UCSD-AML1 (cell line): Measurements from ENCODE around the gene PTCHD4.

Experiments used
- DNase-seq: peaks from one replicate; lab custom pipeline; 2025; ENCODE audit not compliant: unreplicated experiment; lab: John Stamatoyannopoulos, UW

Gene PTCHD4

DNA sequence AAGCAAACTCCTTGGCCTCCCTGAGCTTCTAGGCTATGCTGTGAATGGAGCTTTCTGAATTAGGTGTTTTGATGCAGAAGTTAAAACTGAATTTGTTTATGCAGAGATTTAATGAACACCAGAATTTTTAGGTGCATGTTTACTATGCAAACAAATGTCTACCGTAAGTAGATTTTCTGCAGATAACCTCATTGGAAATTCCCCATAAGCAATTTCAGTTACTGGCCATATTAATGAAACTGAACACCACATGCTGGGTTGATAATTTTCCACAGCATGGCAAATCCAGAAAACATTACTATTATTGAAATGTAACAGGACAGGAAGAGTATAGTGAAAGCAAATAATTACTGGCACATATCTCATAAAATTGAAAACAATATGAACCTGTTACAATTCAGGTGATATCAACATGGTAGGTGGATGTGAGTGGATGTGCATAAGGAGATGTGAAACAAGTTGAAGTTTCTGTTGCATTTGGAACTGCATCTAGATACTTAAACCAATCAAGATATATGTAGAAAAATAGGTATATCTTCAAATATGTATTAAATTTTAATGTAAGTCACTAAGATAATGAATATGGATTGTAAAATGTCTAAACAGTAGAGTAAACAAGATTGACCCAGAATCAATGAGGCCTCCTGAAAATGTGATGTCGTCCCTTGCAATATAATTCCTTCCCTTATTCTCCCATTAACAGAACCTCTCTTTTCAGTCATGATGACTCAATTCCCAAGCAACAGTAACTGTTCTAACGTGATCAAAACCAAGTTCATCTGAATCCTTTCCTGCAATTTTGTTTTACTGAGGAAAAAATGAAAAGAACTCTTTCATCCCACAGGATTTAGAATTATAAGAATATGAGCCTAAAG lies 11.0 kb downstream of the PTCHD4 start:
- no peak for DNase-seq

DNA sequence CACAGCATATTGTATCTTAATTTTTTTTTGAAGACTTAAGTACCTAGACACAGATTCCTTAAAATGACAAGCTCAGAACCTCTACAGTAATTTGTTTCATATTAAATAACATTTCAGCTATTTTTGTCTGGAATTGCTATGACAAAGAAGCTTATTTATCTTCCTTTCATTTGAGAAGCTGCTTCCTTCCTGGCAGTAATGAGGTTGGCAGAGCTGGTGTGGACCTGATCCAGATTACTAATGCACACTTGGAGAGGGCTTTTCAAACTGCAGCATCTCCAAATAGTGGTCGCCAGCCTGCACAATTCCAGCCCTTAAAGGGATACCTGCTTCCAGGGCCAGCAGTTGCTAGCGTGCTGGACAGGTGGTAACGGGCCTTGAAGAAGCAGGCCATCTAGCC lies 12.1 kb downstream of the PTCHD4 start:
- no peak for DNase-seq

DNA sequence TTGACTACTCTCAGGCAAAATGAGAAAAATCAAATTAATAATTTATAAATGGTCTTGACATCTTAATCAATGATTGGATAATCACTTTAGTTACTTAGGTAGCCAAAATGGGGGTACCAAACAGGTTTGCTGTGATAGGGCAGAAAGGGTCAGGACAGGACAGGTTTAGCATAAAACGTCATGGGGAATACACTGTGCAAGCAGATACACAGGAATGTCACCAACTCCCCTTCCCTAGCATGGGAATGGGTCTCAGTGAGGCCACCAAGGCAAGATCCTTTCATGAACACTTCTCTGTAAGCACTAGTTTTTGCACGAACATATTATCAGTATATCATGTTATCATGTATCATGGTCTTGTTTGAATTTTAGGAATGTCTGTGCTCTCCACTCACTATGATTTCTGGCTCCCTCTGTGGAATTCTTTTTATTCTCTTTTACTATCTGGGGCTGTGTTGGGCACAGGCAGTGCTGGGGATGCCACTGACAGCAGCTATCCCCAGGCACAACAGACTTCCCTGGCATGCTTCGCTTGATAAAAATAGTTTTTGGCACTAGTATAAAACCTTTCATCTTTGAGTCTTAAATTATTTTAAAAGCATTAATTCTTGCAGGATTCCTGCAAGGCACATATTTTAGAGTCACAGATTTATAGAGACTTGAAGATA lies 18.3 kb downstream of the PTCHD4 start:
- DNase-seq, result no peak

DNA sequence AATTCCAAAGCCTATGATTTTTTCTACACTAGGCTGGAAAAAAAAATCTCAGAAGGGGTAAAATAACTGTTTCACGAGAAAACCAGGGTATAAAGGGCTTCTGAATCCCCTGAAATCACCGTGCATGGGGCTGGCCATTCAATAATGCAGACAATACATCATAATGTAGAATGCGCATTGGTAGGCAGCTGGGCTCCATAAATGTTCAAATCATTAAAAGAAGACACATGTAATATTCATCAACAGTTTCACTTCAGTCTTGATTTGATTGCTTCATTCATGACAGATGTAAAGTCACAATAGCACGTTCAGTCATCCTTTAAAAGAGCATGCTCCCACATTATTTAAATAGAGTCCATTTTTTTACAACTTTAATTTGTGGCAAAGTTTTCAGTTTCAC lies 20.5 kb downstream of the PTCHD4 start:
- DNase-seq, result no peak

DNA sequence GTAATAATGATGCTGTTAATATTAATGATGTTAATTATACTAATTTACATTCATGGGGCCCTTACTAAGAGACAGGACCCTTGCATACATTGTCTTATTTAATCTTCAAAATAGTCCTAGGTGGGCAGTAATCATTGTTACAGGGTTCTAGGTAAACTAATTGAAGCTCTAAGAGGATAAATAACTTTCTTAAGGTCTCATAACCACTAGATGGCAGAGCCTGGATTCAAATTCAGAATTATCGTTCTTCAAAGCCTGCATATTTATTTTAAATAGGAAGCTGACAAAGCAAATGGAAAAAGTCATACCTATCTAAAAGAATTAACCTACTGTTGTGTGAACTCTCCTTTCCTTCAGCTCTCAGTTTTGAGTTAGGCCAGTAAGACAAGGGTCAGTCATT lies 23.5 kb downstream of the PTCHD4 start:
- no peak for DNase-seq

DNA sequence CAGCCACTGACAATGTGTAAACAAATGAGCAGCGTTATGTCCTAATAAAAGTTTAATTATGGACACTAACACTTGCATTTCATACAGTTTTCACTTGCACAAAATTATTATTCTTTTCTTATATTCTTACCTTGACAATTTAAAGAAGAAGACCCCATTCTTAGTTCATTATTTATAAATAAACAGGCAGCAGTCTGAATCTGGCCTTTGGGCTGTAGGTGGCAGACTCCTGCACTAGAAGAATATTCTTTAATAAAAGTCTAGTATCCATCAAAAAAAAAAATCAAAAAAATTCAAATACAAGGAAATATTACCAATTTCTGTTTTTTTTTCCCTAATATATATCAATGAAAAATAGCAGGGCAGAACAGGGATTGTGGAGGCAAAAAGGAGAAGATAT lies 24.8 kb downstream of the PTCHD4 start:
- no peak for DNase-seq

DNA sequence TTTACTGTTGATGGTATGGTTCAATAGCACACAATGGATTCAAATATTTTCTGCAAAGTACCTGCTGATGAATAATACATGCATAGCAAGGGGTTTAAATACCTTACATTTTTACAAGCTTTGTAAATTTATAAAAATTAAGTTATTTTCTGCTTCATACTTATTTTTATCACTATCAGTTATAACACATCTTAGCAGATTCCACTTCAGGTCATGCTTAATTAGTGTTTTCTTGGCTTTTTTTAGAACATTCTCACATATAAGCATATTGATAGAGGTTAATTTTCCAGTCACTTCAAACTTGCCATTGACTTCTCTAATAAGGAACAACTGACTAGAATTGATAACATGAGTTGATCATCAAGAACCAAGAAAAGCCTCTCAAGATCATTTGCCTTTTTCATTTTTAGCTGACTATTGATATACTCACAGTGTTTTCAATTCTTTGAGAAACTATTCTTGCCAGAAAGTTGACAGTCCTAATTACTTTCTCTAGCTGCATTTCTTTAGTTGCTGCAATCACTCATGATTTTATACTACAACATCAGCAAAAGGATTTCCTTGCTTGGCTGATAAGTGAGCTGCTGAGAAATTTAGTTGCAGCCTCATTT lies 25.8 kb downstream of the PTCHD4 start:
- DNase-seq, result no peak

DNA sequence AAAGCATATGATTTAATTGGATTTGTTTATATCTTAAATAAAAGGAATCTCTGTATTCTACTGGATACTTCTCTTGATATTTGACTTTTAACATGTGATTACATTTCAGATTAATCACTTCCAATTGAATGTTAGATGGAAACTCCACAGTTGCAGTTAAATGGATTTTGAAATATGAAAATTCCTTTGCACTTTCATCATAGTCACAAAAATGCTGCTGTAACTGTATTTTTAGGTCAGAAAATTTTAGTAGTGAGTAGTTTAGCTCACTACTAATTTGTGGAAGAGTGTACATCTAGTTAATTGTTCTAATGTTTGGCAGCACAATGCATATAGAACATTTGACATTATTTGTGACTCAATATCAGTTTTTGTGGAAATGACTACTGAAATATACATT lies 26.8 kb downstream of the PTCHD4 start:
- DNase-seq, result no peak

DNA sequence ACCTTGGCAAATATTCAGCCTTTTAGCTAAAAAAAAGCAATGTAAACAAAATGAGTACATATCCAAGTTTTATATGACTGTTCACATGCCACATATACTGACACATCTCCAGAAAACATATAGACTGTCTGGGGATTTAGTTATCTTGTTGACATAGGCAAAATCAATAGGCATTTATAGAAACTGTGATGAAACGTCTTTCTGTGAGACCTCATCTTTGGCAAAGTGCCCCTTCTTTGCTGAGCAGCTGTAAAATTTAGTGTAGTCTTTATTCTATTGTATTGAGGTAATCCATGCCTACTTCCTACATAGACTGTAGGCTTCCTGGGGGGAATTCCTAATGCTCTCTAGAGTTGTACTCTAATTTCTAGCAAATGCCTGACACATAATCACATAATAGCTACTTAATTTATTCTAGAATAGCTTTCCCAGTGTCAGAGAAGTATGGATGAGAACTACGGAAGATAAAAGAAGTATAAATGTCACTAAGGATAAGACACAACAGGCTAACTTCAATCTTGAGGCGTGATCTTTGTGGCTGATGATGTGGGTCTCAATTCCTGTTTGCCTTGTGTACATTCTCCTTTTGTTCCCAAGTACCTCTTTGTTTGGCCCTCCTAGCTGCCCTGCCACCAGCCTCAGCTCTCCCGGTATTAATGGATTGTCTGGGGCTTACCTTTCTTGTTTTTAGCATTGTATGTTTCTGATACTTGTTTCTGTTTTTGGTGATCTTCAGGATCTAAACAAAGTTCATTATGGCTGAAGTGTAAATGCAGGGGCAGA lies 30.6 kb downstream of the PTCHD4 start:
- no peak for DNase-seq

DNA sequence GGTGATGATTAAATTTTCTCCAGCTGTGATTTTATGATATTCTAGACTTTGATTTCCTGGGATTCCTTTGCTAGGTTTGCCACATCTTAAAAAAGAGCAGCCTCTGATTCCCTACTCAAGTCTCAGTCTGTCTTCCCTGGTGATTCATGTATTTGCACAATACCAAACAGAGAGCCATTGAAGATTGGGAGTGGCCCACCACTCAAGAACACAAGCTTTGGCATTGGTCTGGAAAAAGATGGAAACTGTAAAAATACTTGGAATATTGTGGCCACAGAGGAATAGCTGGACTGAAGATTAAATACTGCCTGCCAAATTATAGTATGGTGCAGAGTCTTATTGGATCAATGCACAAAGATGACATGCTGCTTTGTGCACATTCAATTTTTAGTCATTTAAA lies 32.9 kb downstream of the PTCHD4 start:
- no peak for DNase-seq

DNA sequence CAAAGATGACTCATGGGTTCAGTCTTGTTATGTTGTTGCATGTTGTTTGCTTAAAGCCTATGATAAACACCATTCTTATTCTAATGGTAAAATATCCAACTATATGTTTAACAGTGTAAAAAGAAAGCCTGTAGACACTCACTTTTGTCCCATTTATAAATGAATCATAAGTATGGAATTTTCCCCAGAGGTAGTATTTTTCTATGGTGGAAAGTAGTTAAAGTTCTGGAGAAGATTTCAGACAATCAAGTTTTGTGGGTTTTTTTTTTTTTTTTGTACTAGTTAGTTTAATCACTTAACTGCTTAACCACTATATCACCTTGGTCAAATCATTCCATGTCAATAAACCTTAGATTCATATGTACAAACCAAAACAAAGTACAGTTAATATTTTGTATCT lies 35.8 kb downstream of the PTCHD4 start:
- no peak for DNase-seq

DNA sequence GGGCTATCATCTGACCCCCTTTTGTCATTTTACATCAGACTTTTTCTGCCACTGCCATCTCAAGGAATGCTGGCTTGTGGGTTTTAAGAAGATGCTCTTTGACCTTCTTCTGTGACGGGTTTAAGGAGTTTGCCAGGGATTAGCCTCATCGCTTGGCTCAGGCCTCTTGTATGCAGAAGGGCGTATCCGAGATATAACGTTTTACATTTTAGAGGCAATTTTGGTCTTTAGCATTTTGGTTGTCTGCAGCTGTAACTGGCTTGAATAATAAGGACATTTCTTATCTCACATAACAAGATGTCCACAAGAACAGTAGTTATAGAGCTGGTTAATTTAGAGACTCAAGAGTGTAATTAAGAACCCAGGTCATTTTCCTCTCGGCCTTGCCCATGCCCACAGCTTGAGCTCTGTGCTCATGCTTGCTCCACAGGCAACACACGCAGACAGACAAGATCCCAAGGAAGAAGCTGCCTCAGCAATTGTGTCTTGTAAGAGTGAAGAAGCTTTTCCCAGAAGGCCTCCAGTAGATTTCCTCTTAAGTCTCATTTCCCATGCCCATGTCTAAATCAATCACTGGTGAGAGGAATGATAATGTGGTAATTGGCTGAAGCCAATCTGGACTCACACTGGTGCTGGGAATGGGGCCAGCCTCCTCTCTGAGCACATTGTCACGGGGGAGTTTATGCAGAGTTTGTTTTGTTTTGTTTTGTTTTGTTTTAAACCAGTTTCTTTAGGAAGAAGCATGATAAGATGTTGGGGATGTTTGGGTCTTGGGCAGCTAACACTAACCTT lies 36.8 kb downstream of the PTCHD4 start:
- no peak for DNase-seq

DNA sequence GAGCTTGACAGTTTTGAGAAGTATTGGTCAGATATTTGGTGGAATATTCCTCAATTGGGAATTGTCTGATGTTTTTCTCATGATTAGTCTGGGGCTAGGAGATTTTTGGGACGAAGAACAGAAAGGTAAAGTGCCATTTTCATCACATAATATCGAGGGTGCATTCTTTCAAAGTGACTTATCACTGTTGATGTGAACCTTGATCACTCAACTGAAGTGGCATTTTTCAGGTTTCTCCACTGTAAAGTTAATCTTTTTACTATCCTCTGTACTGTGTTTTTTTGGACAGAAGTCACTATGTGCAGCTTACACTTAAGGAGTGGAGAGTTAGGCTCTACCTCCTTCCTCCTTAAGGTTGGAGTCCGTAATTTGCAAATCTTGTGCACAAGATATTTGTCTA lies 39.2 kb downstream of the PTCHD4 start:
- no peak for DNase-seq

DNA sequence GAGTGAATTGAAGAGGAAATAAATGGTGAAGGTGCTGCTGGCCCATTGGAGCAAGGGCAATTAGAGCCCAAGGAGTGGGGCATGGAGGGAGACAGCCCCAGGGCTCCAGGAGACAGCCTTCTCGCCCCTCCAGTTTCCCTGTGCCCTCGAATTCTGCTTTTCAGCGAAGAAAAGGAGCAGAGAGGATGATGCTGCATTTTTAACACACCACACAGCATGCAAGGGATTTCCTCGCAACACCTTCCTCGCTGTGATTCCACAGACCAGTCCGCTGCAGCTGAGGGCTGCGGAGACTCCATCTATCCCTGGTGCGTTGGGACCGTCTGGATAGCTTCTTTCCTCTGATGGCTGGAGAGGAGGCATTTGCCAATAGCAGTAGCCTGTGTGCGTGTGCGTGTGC lies 41.7 kb downstream of the PTCHD4 start:
- DNase-seq, result peak; percentile 17

DNA sequence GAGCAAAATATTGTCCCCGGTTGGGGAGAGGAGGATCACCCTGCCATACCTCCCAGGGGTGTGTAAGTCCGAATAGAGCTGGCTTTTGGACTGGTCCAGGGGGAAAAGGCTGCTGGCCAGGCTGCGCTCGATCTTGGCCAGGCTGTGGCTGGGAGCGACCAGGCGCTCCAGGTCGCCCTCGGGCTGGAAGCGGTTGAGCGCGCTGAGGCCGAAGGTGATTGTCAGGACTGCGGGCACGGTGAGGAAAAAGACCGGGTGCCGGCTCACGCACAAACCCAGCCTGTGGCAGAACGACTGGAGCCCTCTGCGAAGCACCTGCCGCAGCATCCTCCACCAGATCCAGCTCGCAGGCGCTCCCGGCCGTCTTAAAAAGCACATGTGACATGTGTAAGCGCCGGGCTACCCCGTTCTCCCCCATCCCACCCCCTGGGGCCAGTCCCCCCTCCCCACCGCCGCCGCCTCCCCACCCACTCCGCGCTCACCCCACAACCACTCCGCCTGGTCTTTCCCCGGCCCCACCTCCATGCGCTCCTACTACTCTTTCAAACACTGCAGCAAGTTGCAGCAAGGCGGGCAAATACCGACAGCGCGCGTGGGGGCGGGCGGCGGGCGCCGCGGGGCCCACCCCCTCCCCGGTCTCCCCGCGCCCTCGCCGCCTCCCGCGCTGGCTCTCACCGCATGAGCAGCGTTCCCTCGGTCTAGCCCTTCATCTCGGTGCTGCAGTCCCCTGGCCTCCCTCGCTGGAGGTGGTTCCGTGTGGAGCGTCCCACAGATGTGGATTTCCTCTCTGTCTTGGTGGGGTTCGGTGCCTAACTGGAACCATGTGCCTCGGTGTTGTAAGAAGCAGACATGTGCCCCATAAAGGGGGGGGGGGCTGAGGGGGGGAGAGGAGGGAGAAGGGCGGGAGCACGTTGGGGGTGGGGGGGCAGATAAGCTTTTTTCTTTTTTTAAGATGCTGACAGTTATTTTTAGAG lies 42.4 kb downstream of the PTCHD4 start:
- no peak for DNase-seq

DNA sequence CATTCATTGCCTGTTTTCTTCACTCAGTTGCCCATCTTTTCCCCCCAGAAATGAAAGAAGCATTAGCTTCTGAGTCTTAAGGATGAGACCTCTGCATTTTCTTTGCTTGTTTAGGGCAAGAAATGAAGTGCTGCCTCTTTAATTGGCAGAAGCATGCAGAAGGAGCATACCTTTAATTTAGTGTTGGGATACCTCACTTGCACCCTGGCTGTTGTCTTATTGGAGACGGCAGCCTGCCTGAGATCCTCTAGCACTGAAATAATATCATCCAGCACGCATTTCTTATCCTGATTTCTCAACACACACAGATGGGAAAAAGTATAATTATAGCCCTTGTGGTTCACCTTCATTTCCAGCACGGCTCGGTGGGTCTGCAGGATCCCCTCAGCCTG lies 43.1 kb downstream of the PTCHD4 start:
- no peak for DNase-seq

DNA sequence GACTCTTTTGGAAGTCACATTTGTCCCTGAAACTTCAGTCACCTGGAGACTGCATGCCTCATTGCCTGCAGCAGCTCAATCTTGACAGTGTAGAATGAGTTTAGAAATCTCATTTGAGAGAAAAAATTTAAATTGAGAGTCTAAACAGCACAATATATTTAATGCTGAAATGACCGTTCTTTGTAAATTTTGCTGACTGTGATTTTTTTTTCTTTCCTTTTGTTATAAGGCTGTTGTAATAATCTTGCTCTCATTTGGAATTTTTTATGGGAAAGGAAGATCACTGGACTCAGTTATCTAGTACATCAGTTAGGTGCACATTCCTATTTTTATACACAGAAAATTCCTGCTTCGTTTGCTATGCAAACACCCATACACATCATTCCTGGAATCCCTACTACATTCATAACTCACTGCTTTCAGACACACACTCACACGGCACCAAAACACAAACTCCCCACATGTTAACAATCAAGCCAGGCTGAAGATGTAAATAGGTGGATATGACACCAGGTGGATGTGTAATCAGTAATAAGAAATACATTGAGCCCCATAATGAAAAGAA lies 43.8 kb downstream of the PTCHD4 start:
- no peak for DNase-seq

DNA sequence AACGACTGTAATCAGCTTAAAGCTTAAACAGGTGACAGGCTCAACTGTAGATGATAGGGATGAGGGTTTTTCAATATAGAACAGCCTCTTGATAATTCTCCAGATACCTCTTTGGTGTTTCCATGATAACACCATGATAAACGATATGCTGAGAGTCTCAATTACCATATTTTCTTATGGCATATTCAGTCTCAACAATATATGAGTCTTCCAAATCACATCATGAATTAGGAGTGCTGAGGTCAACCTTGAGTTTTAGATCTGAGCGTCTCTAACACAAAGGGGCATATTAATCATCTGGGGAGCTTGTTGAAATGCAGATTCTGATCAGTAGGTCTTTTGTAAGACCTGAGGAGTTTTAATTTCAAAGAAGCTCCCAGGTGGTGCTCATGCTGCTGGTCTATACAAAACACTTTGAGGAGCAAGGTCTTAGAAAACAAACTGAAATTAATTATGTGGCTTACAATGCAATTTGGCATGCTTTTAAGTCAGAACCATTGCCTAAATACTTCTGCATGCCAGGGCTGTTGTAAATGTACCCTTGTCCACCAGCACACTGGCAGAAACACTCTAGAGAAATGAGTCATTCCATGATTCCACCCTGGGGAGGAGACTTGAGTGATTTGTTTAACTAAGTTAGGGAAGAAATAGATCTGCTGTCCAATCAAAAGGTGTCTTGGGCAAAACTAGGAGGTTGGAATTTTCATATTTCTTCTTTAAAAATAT lies 49.6 kb downstream of the PTCHD4 start:
- DNase-seq, result no peak
